SIG-M5 treated with dmso at 0.1 percent for 504 hours (cell line): ENCODE data around the gene DPP9.
"Not testable (repeated sequence)": the region's sequence is repeated elsewhere in the genome, so short reads cannot be mapped to it uniquely, and the experiment has no call there.

Source experiments
- DNase-seq: peaks from one replicate; lab custom pipeline; 2025; ENCODE audit not compliant: unreplicated experiment; lab: John Stamatoyannopoulos, UW

Gene DPP9

DNA sequence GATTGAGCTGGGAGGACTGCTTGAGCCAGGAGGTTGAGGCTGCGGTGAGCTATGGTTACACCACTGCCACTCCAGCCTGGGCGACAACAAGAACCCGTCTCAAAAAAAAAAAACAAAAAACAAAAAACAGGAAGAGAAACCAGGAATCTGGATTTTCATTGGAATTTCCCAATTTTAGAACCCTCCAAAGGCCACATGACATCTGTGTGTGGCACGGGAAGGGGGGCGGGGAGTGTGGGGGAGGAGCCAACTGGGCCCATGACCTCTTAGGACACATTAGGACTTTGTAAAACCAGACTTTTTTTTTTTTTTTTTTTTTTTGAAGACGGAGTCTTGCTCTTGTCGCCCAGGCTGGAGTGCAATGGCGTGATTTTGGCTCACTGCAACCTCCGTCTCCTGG is 32.3 kb downstream of the DPP9 start:
- no peak for DNase-seq

DNA sequence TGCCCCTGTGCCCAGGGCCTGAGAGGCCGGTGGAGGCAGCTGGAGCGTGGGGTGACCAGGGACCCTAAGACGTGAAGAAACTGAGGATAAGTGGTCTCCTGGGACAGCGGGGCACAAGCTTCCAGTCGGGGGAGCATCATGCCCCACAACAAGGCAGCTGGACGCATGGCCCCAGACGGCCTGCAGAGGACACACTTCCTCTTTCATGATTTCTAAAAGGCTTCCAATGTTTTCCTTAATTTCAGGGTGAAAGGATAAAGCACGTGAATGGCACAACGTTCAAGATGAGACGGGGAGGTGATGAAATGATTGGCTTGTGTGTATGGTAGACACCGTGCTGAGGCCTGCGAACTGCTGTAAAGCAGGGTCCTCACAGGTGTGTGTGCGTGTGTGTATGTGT is 33.3 kb downstream of the DPP9 start:
- no peak for DNase-seq

DNA sequence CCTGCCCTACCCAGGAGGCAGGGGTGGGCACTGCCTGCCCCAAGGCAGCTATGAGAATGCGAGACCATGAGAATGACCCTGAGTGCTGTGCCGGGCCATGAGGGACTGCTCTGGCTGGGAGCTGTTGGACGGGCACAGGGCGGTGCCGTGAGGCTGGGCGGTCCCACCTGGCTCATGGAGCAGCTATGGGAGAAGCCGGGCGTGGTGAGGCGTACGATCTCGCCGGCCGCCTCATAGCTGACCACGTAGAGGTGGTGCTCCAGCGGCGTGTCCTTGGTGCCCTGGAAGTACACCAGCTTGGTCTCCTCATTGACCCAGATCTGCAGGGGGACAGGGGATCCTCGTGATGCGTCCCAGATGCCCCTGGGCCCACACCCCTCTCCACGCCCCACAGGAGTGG is 34.2 kb downstream of the DPP9 start:
- DNase-seq, result no peak

DNA sequence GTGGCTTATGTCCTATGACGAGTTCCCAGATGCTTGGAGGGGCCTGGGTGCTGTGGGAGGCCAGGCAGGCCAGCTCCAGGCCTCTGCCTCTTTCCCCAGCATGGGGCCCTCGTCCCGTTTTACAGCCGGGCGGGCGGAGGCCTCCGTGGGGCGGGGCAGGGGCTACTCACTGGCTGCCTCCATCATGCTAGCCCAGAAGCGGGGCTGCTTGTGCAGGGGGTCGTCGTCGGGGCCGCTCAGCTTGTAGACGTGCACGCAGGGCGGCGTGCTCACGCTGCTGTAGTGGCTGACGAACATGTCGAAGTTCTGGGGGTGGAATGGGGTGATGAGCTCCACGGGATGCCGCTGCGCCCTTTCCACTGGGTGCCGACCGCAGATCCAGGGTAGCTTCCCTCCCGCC is 35.1 kb downstream of the DPP9 start:
- no peak for DNase-seq

DNA sequence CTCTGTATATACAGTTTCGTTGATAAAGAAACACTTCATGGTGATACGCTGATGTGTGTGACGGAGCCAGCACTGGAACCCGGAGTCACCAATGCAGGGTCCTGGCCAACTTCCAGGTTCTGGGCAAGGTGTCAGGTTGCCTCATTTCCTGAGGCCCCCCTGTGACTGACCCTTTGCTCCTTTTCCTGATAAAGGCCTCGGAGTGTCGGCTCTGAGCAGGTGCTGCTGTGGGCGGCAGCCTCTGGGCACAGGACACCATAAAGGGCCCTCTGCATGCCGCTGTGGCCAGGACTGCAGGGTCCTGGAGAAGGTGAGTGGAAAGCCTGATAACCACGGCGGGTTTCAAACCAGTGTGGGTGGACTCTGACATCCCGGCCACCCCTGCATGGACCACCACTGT is 36.2 kb downstream of the DPP9 start:
- DNase-seq, result no peak

DNA sequence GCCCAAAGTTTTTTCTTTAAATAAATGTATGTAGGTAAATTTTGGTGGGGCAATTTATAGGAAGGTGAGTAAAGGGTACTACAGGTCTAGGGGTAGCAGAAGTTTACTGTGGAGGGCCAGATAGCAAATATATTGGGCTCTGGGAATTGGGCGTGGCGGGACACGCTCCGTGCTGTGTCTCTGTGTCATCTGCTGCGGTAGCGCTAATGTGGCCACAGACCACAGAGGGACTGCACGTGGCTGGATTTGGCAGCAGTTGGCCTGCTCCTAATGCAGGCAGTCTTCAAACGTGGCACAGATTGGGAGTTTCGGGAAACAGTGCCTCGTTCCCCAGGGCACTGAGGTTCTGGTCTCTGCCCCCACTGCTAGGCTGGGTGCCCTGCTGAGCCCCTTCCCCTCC is 36.9 kb downstream of the DPP9 start:
- DNase-seq, result no peak

DNA sequence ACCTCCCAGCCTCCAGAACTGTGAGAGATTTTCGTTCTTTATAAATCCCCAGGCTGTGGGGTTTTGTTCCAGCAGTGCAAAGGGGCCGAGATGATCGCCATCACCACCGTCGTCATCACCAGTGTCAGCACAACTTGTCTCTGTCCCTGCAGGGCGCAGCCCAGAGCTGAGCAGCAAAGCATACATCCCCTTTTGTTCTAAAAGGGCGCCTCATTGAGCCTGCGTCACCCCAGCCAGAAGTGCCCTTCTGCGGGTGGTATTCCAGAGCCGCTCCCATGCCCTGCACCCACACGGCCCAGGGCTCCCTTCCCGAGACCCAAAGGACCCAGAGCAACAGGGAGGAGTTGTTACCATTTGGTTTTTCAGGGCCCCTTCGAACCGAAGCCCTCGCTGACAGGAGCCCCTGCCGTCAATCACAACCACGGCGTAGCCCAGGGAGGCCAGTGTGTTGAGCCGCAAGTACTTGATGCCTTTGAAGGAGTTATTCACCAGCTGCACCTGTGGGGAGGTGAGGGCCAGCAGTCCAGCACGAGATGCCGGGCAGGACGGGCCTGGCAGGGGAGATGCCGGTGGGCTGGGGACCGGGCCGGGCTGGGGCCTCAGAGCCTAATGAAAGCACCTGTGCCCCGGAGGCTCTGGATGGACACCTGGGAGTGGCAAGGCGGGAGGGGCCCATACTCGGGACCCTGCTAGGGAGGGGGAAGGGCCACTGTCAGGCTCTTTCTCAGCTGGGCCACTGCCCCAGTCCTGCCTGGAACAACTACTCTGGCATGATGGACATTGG is 39.1 kb downstream of the DPP9 start:
- DNase-seq, result no peak

DNA sequence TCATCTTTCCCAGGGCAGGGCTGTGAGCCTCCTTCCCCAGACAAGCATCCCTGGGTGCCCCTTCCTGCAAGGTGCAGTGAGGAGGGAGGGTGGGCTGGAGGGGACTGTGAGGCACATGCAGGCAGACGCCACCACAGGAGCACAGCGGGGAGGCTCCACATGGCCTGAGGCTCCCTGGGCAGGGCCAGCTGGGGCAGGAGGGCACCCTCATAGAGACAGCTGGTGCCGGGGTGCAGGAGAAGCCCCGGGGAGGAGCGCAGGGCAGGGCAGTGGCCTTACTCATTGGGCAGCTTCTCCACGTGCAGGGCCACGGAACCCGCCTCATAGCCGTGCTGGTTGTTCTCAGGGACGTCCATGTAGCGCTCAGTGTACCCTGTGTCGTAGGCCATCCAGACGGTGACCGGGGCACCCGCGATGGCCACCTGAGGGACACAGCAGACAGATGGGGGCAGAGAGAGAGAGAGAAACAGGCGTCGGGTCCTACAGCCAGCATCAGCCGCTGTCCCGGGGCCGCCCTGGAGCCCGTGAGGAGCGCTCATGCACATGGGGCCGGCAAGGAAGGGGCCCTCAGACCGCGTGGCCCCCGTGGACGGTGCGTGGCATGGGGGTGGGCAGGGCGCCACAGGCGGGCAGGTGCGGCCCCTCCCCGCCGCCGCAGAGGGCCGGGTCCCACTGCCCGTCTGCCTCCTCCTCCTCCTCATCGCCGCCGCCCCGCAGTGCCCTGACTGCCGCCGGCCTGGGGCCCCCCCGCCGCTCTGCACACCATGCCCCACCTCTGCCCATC is 41.0 kb downstream of the DPP9 start:
- DNase-seq, result no peak

DNA sequence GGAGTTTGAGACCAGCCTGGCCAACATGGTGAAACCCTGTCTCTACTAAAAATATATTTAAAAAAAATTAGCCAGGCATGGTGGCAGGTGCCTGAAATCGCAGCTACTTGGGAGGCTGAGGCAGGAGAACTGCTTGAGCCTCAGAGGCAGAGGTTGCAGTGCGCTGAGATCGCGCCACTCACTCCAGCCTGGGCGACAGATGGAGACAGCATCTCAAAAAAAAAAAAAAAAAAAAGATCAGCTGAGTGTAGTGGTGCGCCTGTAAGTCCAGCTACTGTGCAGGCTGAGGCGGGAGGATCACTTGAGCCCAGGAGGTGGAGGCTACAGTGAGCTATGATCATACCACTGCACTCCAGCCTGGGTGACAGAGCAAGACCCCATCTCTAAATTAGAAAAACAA is 43.6 kb downstream of the DPP9 start:
- DNase-seq, result not testable (repeated sequence)

DNA sequence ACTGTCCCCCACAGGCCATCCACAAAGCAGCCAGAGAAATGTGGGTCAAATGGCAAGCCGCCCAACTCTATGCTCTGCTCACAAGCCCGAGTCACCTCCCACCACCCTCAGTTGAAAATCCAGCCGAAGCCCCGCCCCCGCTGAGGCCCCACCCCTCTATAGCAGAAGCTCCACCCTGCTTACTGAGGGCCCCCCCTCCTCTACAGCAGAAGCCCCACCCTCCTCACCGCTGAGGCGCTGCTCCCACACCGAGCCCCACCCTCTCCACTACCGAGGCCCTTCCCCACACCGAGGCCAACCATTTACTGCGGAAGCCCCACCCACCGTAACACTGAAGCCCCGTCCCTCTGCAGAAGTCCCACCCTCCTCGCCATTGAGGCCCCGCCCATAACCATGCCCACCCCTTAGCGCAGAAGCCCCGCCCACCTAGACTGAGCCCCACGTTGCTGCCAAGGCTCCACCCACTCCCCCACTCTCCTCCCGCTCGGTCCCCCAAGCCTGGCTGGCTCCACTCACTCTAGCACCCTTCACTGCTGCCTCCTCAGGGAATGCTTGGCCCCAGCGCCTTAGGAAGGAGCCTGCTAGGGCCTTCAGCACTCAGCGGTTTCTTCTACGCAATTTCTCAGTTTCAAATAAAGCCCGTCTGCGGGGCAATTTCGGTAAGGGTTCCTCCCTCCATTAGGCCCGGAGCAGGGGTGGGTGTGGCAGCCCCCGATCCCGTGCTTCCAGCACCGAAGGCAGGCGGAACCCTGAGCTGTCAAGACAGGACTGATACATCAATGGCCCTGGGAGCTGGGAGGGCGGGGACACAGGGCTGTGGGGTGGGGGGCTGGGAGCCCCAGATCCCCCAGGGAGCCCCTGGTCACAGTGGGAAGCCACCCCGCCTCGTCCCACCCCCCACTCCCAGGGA is 44.5 kb downstream of the DPP9 start:
- DNase-seq, result no peak

DNA sequence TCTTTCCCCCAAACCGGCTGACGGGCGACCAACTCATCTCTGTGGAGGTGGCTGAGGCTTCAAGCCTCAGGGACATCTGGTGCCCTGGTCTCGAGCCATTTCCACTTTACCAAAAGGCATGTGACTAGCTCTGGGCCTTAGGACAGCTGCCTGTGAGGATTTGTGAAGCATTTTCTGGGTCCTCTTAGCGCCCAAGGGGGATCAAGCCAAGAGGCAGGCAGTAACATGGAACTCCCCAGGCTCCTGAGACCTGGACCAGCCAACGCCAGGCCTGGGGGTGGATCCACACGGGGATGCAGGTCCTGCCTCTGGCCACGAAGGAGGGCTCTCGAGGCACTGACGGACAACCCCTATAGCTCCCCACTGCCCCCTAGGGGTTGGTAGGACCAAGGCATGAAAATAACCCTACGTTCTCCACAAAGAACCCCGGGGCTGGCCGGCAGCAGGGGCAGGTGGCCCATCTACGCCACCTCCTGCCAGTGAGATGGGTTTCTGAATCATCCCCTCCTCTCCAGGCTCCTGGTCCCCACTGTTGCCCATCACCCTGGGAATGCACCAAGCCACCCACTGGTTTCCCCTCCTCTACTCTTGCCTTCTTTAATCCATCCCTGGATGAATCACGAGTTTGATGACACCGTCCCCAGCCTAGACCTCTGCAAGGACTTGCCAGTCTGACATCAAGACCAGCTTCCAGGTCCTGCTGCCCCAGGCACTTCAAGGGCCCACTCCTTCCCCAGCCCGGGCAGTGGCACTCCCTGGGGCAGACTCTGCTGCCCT is 46.5 kb downstream of the DPP9 start:
- peak; percentile 3 for DNase-seq

DNA sequence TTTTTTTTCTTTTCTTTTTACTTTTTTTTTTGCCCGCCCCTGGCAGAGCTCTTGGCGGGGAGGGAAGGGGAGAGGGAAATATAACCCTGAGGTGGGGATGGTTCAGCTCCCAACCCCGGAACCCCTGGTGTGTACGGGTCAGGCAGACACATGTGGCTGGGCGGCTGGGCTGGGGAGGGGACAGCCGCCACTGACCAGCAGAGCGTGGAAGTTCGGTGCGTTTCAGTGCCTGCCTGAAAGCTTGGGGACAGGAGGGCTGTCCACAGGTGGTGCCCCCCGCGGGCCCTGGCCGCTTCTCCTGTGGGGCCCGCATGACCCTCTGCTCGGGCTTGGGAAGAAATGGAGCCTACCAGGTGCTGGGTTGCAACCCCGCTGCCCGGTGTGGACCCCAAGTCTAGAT is 48.3 kb downstream of the DPP9 start:
- DNase-seq, result no peak

DNA sequence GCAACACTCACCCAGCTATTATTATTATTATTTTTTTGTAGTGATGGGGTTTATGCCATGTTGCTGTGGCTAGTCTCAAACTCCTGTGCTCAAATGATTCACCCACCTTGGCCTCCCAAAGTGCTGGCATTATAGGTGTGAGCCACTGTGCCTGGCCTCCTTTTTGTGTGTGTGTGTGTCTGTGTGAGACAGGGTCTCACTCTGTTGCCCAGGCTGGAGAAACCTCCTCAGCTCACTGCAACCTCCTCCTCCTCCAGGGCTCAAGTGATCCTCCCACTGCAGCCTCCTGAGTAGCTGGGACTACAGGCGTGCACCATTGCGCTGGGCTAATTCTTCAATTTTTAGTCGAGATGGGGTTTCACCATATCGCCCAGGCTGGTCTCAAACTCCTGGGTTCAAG is 49.9 kb downstream of the DPP9 start:
- no peak for DNase-seq

DNA sequence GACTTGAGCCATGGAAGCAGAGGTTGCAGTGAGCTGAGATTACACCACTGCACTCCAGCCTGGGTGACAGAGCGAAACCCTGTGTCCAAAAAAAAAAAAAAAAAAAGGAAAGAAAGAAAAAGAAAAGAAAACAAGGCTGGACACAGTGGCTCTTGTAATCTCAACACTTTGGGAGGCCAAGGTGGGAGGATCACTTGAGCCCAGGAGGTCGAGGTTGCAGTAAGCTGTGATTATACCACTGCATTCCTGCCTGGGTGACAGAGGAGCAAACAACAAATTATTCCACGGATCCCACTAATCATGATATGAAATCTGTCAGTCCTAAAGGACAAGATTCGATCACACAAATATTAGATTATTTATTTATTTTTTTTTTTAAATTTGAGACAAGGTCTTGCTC is 50.4 kb downstream of the DPP9 start:
- no peak for DNase-seq

DNA sequence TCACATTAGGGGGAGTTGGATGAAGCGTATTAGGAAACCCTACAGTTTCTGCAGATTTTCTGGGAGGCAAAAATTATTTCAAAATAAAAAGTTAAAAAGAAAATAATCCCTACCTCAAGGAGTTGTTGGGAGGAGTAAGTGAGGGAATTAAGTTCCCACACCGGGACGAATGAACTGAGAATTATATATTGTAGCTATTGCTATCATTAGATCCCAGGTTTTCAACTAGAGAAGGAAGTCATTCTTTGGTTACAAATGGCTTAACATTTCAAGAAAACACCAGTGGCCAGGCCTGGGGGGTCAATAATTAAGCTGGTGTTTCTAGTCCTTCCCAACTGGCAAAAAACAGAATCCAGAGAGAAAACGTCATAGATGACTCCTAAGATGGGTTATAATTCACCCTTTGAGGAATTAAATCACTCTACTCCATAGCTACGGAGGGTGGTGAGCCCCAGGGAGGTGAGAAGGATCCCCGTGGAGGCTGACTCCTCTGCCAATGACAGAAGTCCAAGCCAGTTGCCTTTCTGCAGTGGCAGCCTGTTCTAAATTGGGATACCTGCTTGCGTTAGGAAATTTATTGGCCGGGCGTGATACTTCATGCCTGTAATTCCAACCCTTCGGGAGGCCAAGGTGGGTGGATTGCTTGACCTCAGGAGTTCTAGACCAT is 52.3 kb downstream of the DPP9 start:
- DNase-seq, result no peak

DNA sequence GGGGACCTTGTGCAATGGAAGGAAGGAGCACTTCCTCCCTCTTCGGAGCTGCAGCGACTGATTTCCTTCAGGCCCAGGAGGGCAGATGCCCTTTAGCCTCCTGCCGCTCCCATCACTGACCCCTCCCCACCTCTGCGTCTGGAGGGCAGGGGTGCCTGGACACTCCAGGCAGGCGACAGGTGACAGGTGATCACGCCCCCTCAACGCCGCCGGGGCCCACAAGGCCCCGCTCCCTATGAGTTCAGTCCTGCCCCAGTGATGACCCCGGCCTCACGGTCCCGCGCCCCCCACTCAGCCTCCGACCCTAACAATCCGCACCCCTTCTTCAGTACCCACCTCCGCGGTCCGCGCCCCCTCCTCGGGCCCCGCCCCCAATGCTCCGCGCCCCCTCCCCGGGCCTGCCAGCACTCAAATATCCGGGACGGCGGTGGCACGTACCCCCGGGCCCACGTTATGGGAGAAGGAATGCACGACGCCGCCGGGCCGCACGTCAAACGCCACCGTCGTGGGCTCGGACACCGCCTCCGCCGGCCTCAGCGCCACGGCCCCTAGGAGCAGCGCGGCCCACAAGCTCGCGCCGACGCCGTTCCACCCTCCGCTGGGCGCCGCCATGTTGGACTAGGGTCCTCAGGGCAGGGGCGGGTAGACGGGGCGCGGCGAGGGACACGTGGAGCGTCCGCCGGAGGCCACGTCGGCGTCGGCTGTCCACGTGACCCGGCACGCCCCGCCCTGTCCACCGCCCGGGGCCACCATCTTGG is 53.7 kb downstream of the DPP9 start, which contains the start of gene MYDGF:
MYDGF (minus strand) TSS at position 620 of the 758 bp plus-strand sequence; CDS start at position 612, 8 bp downstream.
- peak; percentile 76 for DNase-seq

DNA sequence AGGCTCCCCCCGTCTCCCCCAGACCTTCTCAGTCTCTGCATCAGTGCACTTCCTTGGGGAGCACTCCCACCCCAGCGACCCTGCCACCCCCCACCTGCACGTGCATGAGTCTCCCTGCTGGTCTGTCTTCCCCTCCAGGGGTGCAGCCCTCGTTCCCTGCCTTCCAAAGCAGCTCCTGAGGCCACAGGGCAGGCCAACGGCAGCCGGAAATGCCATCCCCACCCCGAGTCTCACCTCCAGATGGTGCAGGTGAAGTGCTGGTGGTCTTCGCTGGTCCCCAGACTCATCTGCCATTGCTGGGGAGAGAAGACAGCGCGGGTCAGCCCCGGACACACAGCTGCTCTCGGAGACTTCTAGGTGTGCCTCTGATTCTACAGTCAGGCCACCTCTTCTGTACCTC is 59.0 kb downstream of the DPP9 start:
- DNase-seq, result no peak

DNA sequence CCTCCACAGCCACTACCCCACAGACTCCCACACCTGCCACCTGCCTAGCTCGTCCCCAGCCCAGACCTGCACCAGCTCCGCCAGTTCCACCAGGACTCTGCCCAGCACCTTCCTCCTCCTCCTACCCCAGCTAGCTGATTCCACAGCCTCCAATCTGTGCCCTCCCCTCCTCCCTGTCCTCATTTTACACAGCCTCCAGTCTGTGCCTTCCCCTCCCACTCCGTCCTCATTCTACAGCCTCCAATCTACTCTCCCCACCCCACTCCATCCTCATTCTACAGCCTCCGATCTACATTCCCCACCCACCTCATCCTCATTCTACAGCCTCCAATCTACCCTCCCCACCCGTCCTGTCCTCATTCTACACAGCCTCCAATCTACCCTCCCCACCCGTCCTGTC is 60.8 kb downstream of the DPP9 start:
- DNase-seq, result no peak

DNA sequence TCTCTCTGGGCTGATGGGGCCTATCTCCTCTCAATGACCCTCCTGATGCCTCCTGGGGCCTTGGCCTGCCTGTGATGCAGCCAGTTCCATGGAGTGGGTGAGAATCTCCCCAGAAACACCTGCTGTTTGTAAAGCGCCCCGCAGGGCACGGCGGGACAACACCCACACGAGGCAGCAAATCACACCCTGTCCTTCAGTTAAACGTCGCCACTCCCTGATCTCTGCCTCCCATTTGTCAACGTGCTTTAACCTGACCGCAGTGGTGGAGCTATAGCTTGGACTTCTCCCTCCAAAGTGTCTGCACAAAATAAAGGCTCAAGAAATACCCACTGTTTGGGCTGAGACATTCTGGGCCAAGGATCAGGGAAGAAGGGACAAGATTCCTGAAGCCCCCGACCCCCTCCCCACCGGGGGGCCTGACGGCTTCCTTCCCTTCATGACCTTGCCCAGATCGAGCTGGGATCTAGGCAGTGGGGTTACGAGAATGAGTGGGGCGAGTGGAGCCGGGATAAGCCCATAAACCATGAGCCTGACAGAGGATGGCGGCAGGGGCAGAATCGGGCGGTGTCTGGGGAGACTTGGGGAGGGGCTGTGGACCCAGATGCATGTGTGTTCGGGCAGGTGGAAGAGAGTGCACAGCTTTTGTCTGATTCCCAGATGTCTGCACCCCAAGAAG is 61.5 kb downstream of the DPP9 start:
- DNase-seq, result no peak
